H54 (cell line): ENCODE measurements around the gene SP100.
"Not testable (repeated sequence)": the region's sequence is repeated elsewhere in the genome, so short reads cannot be mapped to it uniquely, and the experiment has no call there.

ENCODE experiments used
- DNase-seq: peaks from one replicate; pipeline ENCODE4 v3.0.0; 2011; ENCODE audit warnings: low spot score, mixed read lengths; ENCODE audit not compliant: insufficient read length
- FAIRE-seq: peaks from 3 replicates; lab custom pipeline; 2011; peaks lifted over from hg19 to GRCh38; lab: Jason Lieb, UNC
- POLR2A ChIP-seq: IDR thresholded peaks from 2 replicates; pipeline ENCODE4 v1.6.1; 2011; ENCODE audit warnings: low read depth, mild to moderate bottlenecking, low read length

Gene SP100

GRCh38 chr2:230416061-230416721 lies at the start of gene SP100:
TSS of gene SP100 (plus strand) at chr2:230416201. CDS start at chr2:230416297, 96 bp downstream.
- FAIRE-seq (peak; percentile 48), DNase-seq (peak; percentile 47)
- peak; percentile 63; the same call in 1 of the 2 replicates for TF ChIP-seq POLR2A

DNA sequence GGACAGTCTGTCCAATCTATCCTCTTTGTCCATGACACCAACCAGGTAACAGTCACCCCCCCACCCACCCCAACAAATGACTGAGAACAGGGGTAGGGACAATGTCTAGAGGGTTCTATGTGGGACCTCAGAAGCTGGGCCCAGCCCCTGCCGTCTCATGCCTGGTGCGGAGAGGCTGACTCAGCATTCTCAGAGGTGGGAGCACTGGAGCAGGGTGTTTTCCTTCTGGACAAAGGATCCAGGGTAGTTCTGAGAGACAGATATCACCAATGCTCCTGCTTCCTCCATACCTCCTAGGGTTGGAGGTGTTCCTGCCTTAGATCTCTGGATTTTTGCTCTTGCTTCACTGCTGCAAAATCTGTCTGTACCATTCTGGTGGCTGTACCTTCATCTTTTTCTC lies 33.9 kb upstream of the SP100 start:
- no peak for FAIRE-seq
- DNase-seq, result no peak
- TF ChIP-seq POLR2A, result no peak

DNA sequence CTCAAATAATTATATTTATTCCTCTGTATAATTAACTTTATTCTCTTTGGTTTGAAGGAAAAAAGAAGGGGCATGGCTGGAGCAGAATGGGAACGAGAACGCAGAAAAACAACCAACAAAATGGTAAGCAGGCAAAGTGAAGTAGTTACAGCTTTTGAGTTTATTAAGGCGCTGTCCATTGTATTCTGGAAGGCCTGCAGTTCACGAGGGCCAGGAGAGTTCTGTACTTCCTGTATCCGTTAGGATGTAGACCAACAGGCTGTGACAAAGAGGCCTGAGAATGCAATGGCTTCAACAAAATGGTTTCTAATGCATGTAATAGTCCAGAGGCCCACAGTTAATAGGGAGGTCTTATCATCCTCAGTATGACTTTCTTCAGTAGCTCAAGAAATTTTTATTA lies 32.5 kb upstream of the SP100 start:
- TF ChIP-seq POLR2A, result no peak
- DNase-seq, result no peak

GRCh38 chr2:230384986-230385385 lies 31.0 kb upstream of the SP100 start:
- TF ChIP-seq POLR2A, result no peak
- FAIRE-seq (no peak), DNase-seq (no peak)

More for the DNA sequence above, 32.5 kb upstream of the SP100 start:
- no peak for FAIRE-seq

GRCh38 chr2:230394301-230394700 lies 21.7 kb upstream of the SP100 start:
- TF ChIP-seq POLR2A, result no peak
- no peak for FAIRE-seq
- no peak for DNase-seq

GRCh38 chr2:230398698-230399097 lies 17.3 kb upstream of the SP100 start:
- FAIRE-seq, result not testable (repeated sequence)

GRCh38 chr2:230400041-230400440 lies 16.0 kb upstream of the SP100 start:
- FAIRE-seq, result no peak
- no peak for DNase-seq
- no peak for TF ChIP-seq POLR2A

More at GRCh38 chr2:230398698-230399097, 17.3 kb upstream of the SP100 start:
- not testable (repeated sequence) for DNase-seq

GRCh38 chr2:230400454-230400853 lies 15.5 kb upstream of the SP100 start:
- FAIRE-seq, result no peak
- TF ChIP-seq POLR2A, result no peak

DNA sequence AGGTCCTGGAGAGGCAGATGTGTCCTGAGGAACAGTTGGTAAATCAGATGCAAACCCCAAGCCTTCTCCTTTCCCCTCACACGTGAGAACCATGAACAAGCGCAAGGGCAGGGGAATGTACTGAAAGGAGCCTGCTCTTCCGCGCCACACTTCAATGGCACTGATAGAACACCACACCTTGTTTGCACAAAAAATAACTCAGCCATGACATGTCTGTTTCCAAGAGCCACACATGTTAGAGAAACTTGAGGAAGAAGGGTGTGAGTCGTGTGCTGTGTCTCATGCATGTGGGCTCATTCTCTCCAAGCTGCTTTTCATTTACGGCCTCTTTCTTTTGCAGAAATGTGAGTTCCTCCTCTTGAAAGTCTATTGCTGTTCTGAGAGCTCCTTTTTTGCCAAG lies 15.0 kb upstream of the SP100 start:
- not testable (repeated sequence) for FAIRE-seq, DNase-seq

More at GRCh38 chr2:230400454-230400853, 15.5 kb upstream of the SP100 start:
- no peak for DNase-seq

- DNase-seq, result no peak
- no peak for TF ChIP-seq POLR2A
- FAIRE-seq, result no peak
Observed at GRCh38 chr2:230403746-230404145, 12.3 kb upstream of the SP100 start.

GRCh38 chr2:230405824-230406223 lies 10.2 kb upstream of the SP100 start:
- FAIRE-seq, result no peak
- no peak for TF ChIP-seq POLR2A
- no peak for DNase-seq

- peak; percentile 50 for FAIRE-seq
- peak; percentile 63 for DNase-seq
- no peak for TF ChIP-seq POLR2A
Observed at GRCh38 chr2:230408244-230408842, 7.7 kb upstream of the SP100 start.

DNA sequence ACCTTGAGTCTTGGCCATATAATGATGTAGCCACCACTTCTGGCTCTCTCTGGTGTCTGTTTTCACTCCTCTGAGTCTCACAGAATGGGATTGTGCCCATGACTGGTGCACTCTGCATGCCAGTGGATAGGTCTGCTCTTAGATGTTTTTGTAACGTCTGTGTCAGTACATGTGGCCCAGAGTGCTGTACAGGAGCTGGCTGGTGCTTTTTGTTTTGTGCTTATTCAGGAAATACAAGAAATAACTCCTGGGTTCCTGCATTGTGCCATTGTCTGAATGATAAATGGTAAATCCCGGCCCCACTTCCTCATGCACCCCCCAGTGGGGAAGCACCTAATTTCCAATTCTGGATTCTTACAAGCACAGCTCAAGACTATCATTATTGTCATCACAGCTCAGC lies 6.7 kb upstream of the SP100 start:
- FAIRE-seq, result not testable (repeated sequence)

GRCh38 chr2:230410263-230410662 lies 5.7 kb upstream of the SP100 start:
- TF ChIP-seq POLR2A, result no peak
- FAIRE-seq (no peak), DNase-seq (no peak)

More for the DNA sequence above, 6.7 kb upstream of the SP100 start:
- DNase-seq, result not testable (repeated sequence)
